SK-N-SH treated with all-trans-retinoic acid at 6 μM for 48 hours (cell line): Measurements from ENCODE around the gene SLC49A4.

Source experiments
- ATAC-seq: fragments of 200-7000 bp; cut with Tn5 transposase; 3 replicates; pipeline ENCODE4 v1.9.1; 2020; ENCODE audit warnings: mild to moderate bottlenecking, moderate library complexity
- ARNTL ChIP-seq: fragments of 450-650 bp; formaldehyde crosslinking; IDR thresholded peaks from 2 replicates; pipeline ENCODE4 v1.5.0; 2020; ENCODE audit warnings: low read depth, mild to moderate bottlenecking, moderate library complexity, borderline replicate concordance
- CREB5 ChIP-seq: fragments of 250-450 bp; sonication (Bioruptor Pico); IDR thresholded peaks from 2 replicates; pipeline ENCODE4 v1.5.1; 2020; ENCODE audit warnings: low read depth, mild to moderate bottlenecking, moderate library complexity
- CSRNP3 ChIP-seq: fragments of 250-450 bp; sonication (Bioruptor Pico); IDR thresholded peaks from 2 replicates; pipeline ENCODE4 v1.5.1; 2021; ENCODE audit warnings: mild to moderate bottlenecking, moderate library complexity
- ESRRG ChIP-seq: fragments of 250-450 bp; sonication (Bioruptor Pico); IDR thresholded peaks from 2 replicates; pipeline ENCODE4 v1.6.1; 2021; ENCODE audit warnings: mild to moderate bottlenecking
- GLIS3 ChIP-seq: fragments of 250-450 bp; sonication (Bioruptor Pico); IDR thresholded peaks from 2 replicates; pipeline ENCODE4 v1.5.0; 2020; ENCODE audit warnings: mild to moderate bottlenecking, moderate library complexity
- ISL1 ChIP-seq: fragments of 250-450 bp; sonication (Bioruptor Pico); IDR thresholded peaks from 2 replicates; pipeline ENCODE4 v2.1.2; 2022; ENCODE audit warnings: mild to moderate bottlenecking, moderate library complexity
- OSR1 ChIP-seq: fragments of 250-450 bp; sonication (Bioruptor Pico); IDR thresholded peaks from 2 replicates; pipeline ENCODE4 v1.8.0; 2022; ENCODE audit warnings: moderate library complexity, mild to moderate bottlenecking, inconsistent platforms
- PATZ1 ChIP-seq: fragments of 250-450 bp; sonication (Bioruptor Pico); IDR thresholded peaks from 2 replicates; pipeline ENCODE4 v1.8.0; 2020; ENCODE audit warnings: mild to moderate bottlenecking, moderate library complexity, borderline replicate concordance
- POU6F1 ChIP-seq: fragments of 250-450 bp; sonication (Bioruptor Pico); IDR thresholded peaks from 2 replicates; pipeline ENCODE4 v1.8.0; 2021; ENCODE audit warnings: low read depth, mild to moderate bottlenecking, moderate library complexity, borderline replicate concordance
- RARB ChIP-seq: fragments of 250-450 bp; sonication (Bioruptor Pico); IDR thresholded peaks from 2 replicates; pipeline ENCODE4 v1.8.0; 2021; ENCODE audit warnings: mild to moderate bottlenecking, moderate library complexity
- SNAI2 ChIP-seq: fragments of 250-450 bp; sonication (Bioruptor Pico); IDR thresholded peaks from 2 replicates; pipeline ENCODE4 v1.5.0; 2020; ENCODE audit warnings: mild to moderate bottlenecking, moderate library complexity
- TCF4 ChIP-seq: fragments of 250-450 bp; sonication (Bioruptor Pico); IDR thresholded peaks from 2 replicates; pipeline ENCODE4 v1.8.0; 2021; ENCODE audit warnings: mild to moderate bottlenecking, moderate library complexity, borderline replicate concordance
- TOX ChIP-seq: fragments of 250-450 bp; sonication (Bioruptor Pico); IDR thresholded peaks from 2 replicates; pipeline ENCODE4 v1.8.0; 2021; ENCODE audit warnings: mild to moderate bottlenecking, moderate library complexity, borderline replicate concordance
- ZC3H10 ChIP-seq: fragments of 250-450 bp; sonication (Bioruptor Pico); IDR thresholded peaks from 2 replicates; pipeline ENCODE4 v1.5.1; 2021; ENCODE audit warnings: mild to moderate bottlenecking, moderate library complexity
- ZFP3 ChIP-seq: fragments of 250-450 bp; sonication (Bioruptor Pico); IDR thresholded peaks from 2 replicates; pipeline ENCODE4 v1.5.0; 2020; ENCODE audit warnings: mild to moderate bottlenecking, moderate library complexity
- ZNF565 ChIP-seq: fragments of 450-650 bp; formaldehyde crosslinking; conservative IDR thresholded peaks from 2 replicates; pipeline ENCODE4 v1.5.0; 2020; ENCODE audit warnings: low read depth, mild to moderate bottlenecking, moderate library complexity
- ZNF70 ChIP-seq: fragments of 450-650 bp; formaldehyde crosslinking; IDR thresholded peaks from 2 replicates; pipeline ENCODE4 v1.5.0; 2020; ENCODE audit warnings: mild to moderate bottlenecking, moderate library complexity
- ZNF8 ChIP-seq: fragments of 450-650 bp; formaldehyde crosslinking; IDR thresholded peaks from 2 replicates; pipeline ENCODE4 v1.5.0; 2020; ENCODE audit warnings: mild to moderate bottlenecking, moderate library complexity

SLC49A4 gene

GRCh38 chr3:122826278-122826677 is 31.4 kb downstream of the SLC49A4 start:
- no peak for ATAC-seq
- TF ChIP-seq SNAI2 (CRISPR knock-in tag), result no peak
- TF ChIP-seq ZNF565 (CRISPR knock-in tag), result no peak
- no peak for TF ChIP-seq TCF4 (CRISPR knock-in tag)
- TF ChIP-seq OSR1 (CRISPR knock-in tag), result no peak
- no peak for TF ChIP-seq CSRNP3 (CRISPR knock-in tag)
- no peak for TF ChIP-seq CREB5 (CRISPR knock-in tag)

GRCh38 chr3:122828281-122828680 is 33.4 kb downstream of the SLC49A4 start:
- no peak for ATAC-seq
- TF ChIP-seq TOX (CRISPR knock-in tag) (no peak), ISL1 (no peak), PATZ1 (CRISPR knock-in tag) (no peak), ZFP3 (CRISPR knock-in tag) (no peak), ZNF565 (CRISPR knock-in tag) (no peak), GLIS3 (CRISPR knock-in tag) (no peak), CSRNP3 (CRISPR knock-in tag) (no peak), RARB (CRISPR knock-in tag) (no peak)

GRCh38 chr3:122835590-122835989 is 40.7 kb downstream of the SLC49A4 start:
- TF ChIP-seq PATZ1 (CRISPR knock-in tag), result no peak
- no peak for ATAC-seq

GRCh38 chr3:122843604-122844003 is 48.7 kb downstream of the SLC49A4 start:
- ATAC-seq, result no peak
- TF ChIP-seq ZC3H10 (CRISPR knock-in tag) (no peak), PATZ1 (CRISPR knock-in tag) (no peak), CSRNP3 (CRISPR knock-in tag) (no peak), ZNF565 (CRISPR knock-in tag) (no peak), TCF4 (CRISPR knock-in tag) (no peak), ARNTL (no peak), ZNF70 (no peak), CREB5 (CRISPR knock-in tag) (no peak), OSR1 (CRISPR knock-in tag) (no peak), ZNF8 (no peak), ESRRG (CRISPR knock-in tag) (no peak), TOX (CRISPR knock-in tag) (no peak), ZFP3 (CRISPR knock-in tag) (no peak), POU6F1 (CRISPR knock-in tag) (no peak)
